IMR-90 (cell line): ENCODE data around the gene RPL31. TPM values are rescaled to one million over a fixed set of nuclear protein-coding genes. Genes with fewer than 3 reads are reported as not detected.

ENCODE experiments used
- ATAC-seq: fragments of 200-7000 bp; cut with Tn5 transposase; 2 replicates; pipeline ENCODE4 v1.9.1; 2020; ENCODE audit warnings: low read depth, mild to moderate bottlenecking, moderate library complexity
- BruUV-seq: library from RNA; stranded (reverse); fragments of 400-500 nt; replicated peaks from 2 replicates; lab custom pipeline; 2021; lab: Mats Ljungman, UMichigan
- CTCF ChIA-PET: fragments of 300-600 bp; formaldehyde crosslinking; extraction: SDS; loops from one replicate; lab custom pipeline; 2021; ENCODE audit warnings: antibody characterized with exemption; lab: Yijun Ruan, JAX
- POLR2A ChIA-PET: fragments of 300-600 bp; sonication (Branson Sonifier 250); formaldehyde crosslinking; loops from one replicate; lab custom pipeline; 2022; ENCODE audit warnings: antibody characterized with exemption; ENCODE audit not compliant: unreplicated experiment; lab: Charles Lee
- DNase-seq: peaks from one replicate; pipeline ENCODE4 v3.0.0; 2013
- H2AFZ ChIP-seq: replicated peaks from 2 replicates; pipeline ENCODE3; 2013; ENCODE audit warnings: low read length, mild to moderate bottlenecking; ENCODE audit not compliant: poor library complexity
- H2AK5ac ChIP-seq: 2 replicates; pipeline ENCODE4 v1.6.1; 2013; ENCODE audit warnings: low read depth, low read length, inconsistent platforms
- H2AK9ac ChIP-seq: replicated peaks from 2 replicates; pipeline ENCODE3; 2013; ENCODE audit warnings: mild to moderate bottlenecking, low read depth, low read length, moderate library complexity; ENCODE audit not compliant: poor library complexity
- H2BK120ac ChIP-seq: 2 replicates; pipeline ENCODE4 v1.6.1; 2013; ENCODE audit warnings: low read depth, low read length, inconsistent platforms
- H2BK15ac ChIP-seq: 3 replicates; pipeline ENCODE4 v1.6.1; 2013; ENCODE audit warnings: low read depth, low read length, inconsistent platforms
- H2BK20ac ChIP-seq: 2 replicates; pipeline ENCODE4 v1.6.1; 2013; ENCODE audit warnings: low read depth, mild to moderate bottlenecking, inconsistent platforms, low read length, moderate library complexity
- H2BK5ac ChIP-seq: 2 replicates; pipeline ENCODE4 v1.6.1; 2013; ENCODE audit warnings: mild to moderate bottlenecking, low read depth, low read length, inconsistent platforms; ENCODE audit not compliant: poor library complexity, severe bottlenecking
- H3K14ac ChIP-seq: replicated peaks from 2 replicates; pipeline ENCODE4 v1.6.1; 2013; ENCODE audit warnings: low read depth, low read length, inconsistent platforms
- H3K18ac ChIP-seq: 2 replicates; pipeline ENCODE4 v1.6.1; 2013; ENCODE audit warnings: low read depth, low read length, control low read depth
- H3K23ac ChIP-seq: 2 replicates; pipeline ENCODE4 v1.6.1; 2013; ENCODE audit warnings: low read depth, low read length, inconsistent platforms
- H3K27ac ChIP-seq: 2 replicates; pipeline ENCODE4 v1.5.1; 2013; ENCODE audit warnings: mild to moderate bottlenecking, control low read depth, low read length; ENCODE audit not compliant: insufficient read depth
- H3K27me3 ChIP-seq: 2 replicates; pipeline ENCODE4 v1.6.1; 2013; ENCODE audit warnings: low read length; ENCODE audit not compliant: control insufficient read depth, insufficient read depth
- H3K36me3 ChIP-seq: 2 replicates; pipeline ENCODE4 v1.6.1; 2013; ENCODE audit warnings: low read length, mixed read lengths; ENCODE audit not compliant: control insufficient read depth, insufficient read depth
- H3K4ac ChIP-seq: 2 replicates; pipeline ENCODE4 v1.6.1; 2013; ENCODE audit warnings: low read depth, low read length, inconsistent platforms
- H3K4me1 ChIP-seq: 2 replicates; pipeline ENCODE4 v1.6.1; 2013; ENCODE audit warnings: low read length, mixed read lengths; ENCODE audit not compliant: control insufficient read depth, insufficient read depth
- H3K4me2 ChIP-seq: 2 replicates; pipeline ENCODE4 v1.6.1; 2013; ENCODE audit warnings: low read depth, mild to moderate bottlenecking, control low read depth, low read length, moderate library complexity
- H3K4me3 ChIP-seq: 2 replicates; pipeline ENCODE4 v1.5.1; 2013; ENCODE audit warnings: low read depth, mild to moderate bottlenecking, control low read depth, low read length, moderate library complexity; ENCODE audit not compliant: insufficient read depth
- H3K56ac ChIP-seq: 2 replicates; pipeline ENCODE4 v1.6.1; 2013; ENCODE audit warnings: low read length, inconsistent platforms; ENCODE audit not compliant: insufficient read depth; ENCODE audit errors: extremely low read depth
- H3K79me1 ChIP-seq, 2 experiments: 2 replicates each; pipeline ENCODE4 v1.6.1; 2013; ENCODE audit warnings: low read length in 2 of 2, inconsistent platforms in 1 of 2, low read depth in 1 of 2
- H3K9ac ChIP-seq: 2 replicates; pipeline ENCODE4 v1.6.1; 2013; ENCODE audit warnings: low read depth, low read length, control low read depth
- H3K9me1 ChIP-seq: 2 replicates; pipeline ENCODE4 v1.6.1; 2013; ENCODE audit warnings: low read length, inconsistent platforms; ENCODE audit not compliant: insufficient read depth
- H3K9me3 ChIP-seq: 2 replicates; pipeline ENCODE4 v1.6.1; 2013; ENCODE audit warnings: low read length; ENCODE audit not compliant: control insufficient read depth, insufficient read depth
- H4K20me1 ChIP-seq: 2 replicates; pipeline ENCODE4 v1.6.1; 2013; ENCODE audit warnings: low read length, inconsistent platforms; ENCODE audit not compliant: insufficient read depth
- H4K5ac ChIP-seq: 2 replicates; pipeline ENCODE4 v1.6.1; 2013; ENCODE audit warnings: mild to moderate bottlenecking, low read depth, low read length, control low read depth
- H4K8ac ChIP-seq, 2 experiments: 2 replicates each; pipeline ENCODE4 v1.6.1; 2013; ENCODE audit warnings: low read depth in 2 of 2, low read length in 2 of 2, control low read depth in 1 of 2, inconsistent platforms in 1 of 2
- H4K91ac ChIP-seq: 2 replicates; pipeline ENCODE4 v1.6.1; 2013; ENCODE audit warnings: low read depth, low read length, inconsistent platforms; ENCODE audit not compliant: insufficient read depth
- BHLHE40 ChIP-seq: fragments of 150-350 bp; IDR thresholded peaks from 2 replicates; pipeline ENCODE4 v1.6.1; 2016; ENCODE audit warnings: mild to moderate bottlenecking, low read depth, low read length
- FOS ChIP-seq: fragments of 150-350 bp; IDR thresholded peaks from 2 replicates; pipeline ENCODE4 v1.6.1; 2016; ENCODE audit warnings: low read depth, low read length
- MAFK ChIP-seq: IDR thresholded peaks from 2 replicates; pipeline ENCODE4 v1.6.1; 2012; ENCODE audit warnings: low read depth, low read length, improper control_type of control experiment
- MAZ ChIP-seq: IDR thresholded peaks from 2 replicates; pipeline ENCODE4 v1.6.1; 2012; ENCODE audit warnings: low read depth, mild to moderate bottlenecking, low read length, improper control_type of control experiment, moderate library complexity, borderline replicate concordance
- RAD21 ChIP-seq: IDR thresholded peaks from 2 replicates; pipeline ENCODE4 v1.6.1; 2012; ENCODE audit warnings: low read length, improper control_type of control experiment
- RCOR1 ChIP-seq: IDR thresholded peaks from 2 replicates; pipeline ENCODE4 v1.6.1; 2012; ENCODE audit warnings: mild to moderate bottlenecking, low read length, improper control_type of control experiment; ENCODE audit not compliant: insufficient replicate concordance
- SMC3 ChIP-seq: fragments of 150-350 bp; IDR thresholded peaks from 2 replicates; pipeline ENCODE4 v1.6.1; 2016; ENCODE audit warnings: low read depth, mild to moderate bottlenecking, antibody characterized with exemption, low read length, moderate library complexity
- WGBS, 2 experiments: methylation state at CpG; one replicate each; pipeline versions ENCODE4 v1.1.5 to v1.1.7; 2013; ENCODE audit warnings: missing lambda C conversion rate in 2 of 2; ENCODE audit not compliant: insufficient read length in 1 of 2; ENCODE audit errors: extremely low coverage in 2 of 2; 5-methylcytosine and 5-hydroxymethylcytosine counted together
- dilution Hi-C: fragments of 300-500 bp; cut with HindIII; formaldehyde crosslinking; loops from one replicate; pipeline ENCODE4 v1.14.3; 2018; ENCODE audit warnings: low sequenced_read_pairs; ENCODE audit not compliant: unreplicated experiment
- in situ Hi-C: fragments of 300-500 bp; cut with MboI; formaldehyde crosslinking; loops from 3 replicates; pipeline ENCODE4 v1.14.3; 2019; ENCODE audit warnings: low sequenced_read_pairs, inconsistent platforms, mixed read lengths
- intact Hi-C: fragments of 100-400 bp; cut with micrococcal nuclease; formaldehyde crosslinking; loops from 2 replicates; pipeline ENCODE4 v1.10.0; 2022
- polyA plus RNA-seq, 3 experiments: library from polyadenylated mRNA; depleted of rRNA; stranded (reverse); fragments of >200 nt; gene quantifications; 2 replicates each; pipeline ENCODE4 v1.2.3, GENCODE V29; 2012; ENCODE audit warnings: low replicate concordance in 1 of 3
- total RNA-seq: library from RNA; depleted of rRNA; stranded (reverse); fragments of >200 nt; gene quantifications from 2 replicates; pipeline ENCODE4 v1.2.3, GENCODE V29; 2012
- TF ChIP-seq, protein P1 (sequence below): fragments of 150-350 bp; IDR thresholded peaks from 2 replicates; pipeline ENCODE4 v1.6.1; 2016; ENCODE audit warnings: low read depth, mild to moderate bottlenecking, low read length, moderate library complexity, borderline replicate concordance
- TF ChIP-seq, protein P2 (sequence below): fragments of 150-350 bp; IDR thresholded peaks from 2 replicates; pipeline ENCODE4 v1.6.1; 2017; ENCODE audit warnings: mild to moderate bottlenecking, antibody characterized with exemption, low read length, low read depth

The RPL31 gene
- total and polyA plus RNA-seq, 2 of the 4 experiments (the other 2 are of a cell fraction), result 358 to 2,908 TPM

DNA sequence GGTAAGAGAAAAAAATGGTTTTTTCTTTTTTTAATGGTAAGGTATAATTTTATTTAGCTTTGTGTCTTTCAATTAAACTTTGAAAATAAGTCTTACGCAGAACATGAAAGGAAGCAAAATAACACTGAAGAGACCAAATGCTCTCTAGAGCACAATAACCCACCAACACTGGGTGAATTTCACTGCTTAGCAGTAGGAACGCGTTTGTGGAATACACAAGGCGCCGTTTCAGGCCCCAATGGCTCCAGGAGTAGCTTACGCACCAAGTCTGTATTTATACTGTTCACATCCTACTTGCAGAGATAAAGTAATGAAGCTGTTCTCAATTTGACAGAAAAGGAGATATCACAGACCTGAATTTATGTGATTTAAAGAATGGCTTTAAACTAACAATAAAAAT, 23.5 kb downstream of the RPL31 start:
- Histone ChIP-seq H4K8ac (no peak overlapping the region), H3K36me3 (peaks cover 14% of the 10 kb centered on the region), H3K56ac (no peak overlapping the region), H3K27ac (no peak overlapping the region), H3K18ac (no peak overlapping the region), H3K14ac (no peak overlapping the region), H2AK5ac (no peak overlapping the region), H2BK20ac (no peak overlapping the region), H3K79me1 (peaks cover 0 to 8% of the 10 kb centered on the region in 2 experiments; a peak in 2 of 4 replicates), H3K9me1 (peaks cover 7% of the 10 kb centered on the region; the same call in 1 of the 2 replicates), H2BK5ac (no peak overlapping the region), H3K4me3 (no peak overlapping the region), H4K20me1 (no peaks in the 10 kb centered on the region), H4K5ac (no peak overlapping the region), H3K4ac (no peak overlapping the region), H2AFZ (no peak overlapping the region), H3K27me3 (no peaks in the 10 kb centered on the region), H2BK120ac (no peak overlapping the region), H3K9me3 (no peaks in the 10 kb centered on the region), H4K91ac (no peak overlapping the region), H3K23ac (no peak overlapping the region), H3K4me1 (no peaks in the 10 kb centered on the region), H2BK15ac (no peak overlapping the region; the same call in 2 of the 3 replicates), H3K9ac (no peak overlapping the region), H2AK9ac (no peak overlapping the region), H3K4me2 (no peak overlapping the region)
- no TSS peak for BruUV-seq
- TF ChIP-seq, protein P1, sequence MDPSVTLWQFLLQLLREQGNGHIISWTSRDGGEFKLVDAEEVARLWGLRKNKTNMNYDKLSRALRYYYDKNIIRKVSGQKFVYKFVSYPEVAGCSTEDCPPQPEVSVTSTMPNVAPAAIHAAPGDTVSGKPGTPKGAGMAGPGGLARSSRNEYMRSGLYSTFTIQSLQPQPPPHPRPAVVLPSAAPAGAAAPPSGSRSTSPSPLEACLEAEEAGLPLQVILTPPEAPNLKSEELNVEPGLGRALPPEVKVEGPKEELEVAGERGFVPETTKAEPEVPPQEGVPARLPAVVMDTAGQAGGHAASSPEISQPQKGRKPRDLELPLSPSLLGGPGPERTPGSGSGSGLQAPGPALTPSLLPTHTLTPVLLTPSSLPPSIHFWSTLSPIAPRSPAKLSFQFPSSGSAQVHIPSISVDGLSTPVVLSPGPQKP, result no peak
- TF ChIP-seq RCOR1, result no peak
- TF ChIP-seq, protein P2, sequence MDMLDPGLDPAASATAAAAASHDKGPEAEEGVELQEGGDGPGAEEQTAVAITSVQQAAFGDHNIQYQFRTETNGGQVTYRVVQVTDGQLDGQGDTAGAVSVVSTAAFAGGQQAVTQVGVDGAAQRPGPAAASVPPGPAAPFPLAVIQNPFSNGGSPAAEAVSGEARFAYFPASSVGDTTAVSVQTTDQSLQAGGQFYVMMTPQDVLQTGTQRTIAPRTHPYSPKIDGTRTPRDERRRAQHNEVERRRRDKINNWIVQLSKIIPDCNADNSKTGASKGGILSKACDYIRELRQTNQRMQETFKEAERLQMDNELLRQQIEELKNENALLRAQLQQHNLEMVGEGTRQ, result no peak
- TF ChIP-seq SMC3, result no peak
- no peak for TF ChIP-seq RAD21
- TF ChIP-seq MAFK, result no peak
- TF ChIP-seq FOS, result no peak
- TF ChIP-seq BHLHE40, result no peak
- no peak for TF ChIP-seq MAZ
- intact Hi-C loops (no loop called here), dilution Hi-C loops (no loop called here), in situ Hi-C loops (no loop called here)
- ATAC-seq, result no peak
- CTCF ChIA-PET, result interaction anchor here (1.3 kb wide), 1 partner anchor 180 kb away, joined by 3 read pairs; no protein-coding TSS in a partner anchor
- POLR2A ChIA-PET, result no interaction called here
- DNase-seq, result no peak
- no CpG with 5 or more reads among the region's 6 CpGs for WGBS, 2 experiments
